Neural progenitor cell (in vitro differentiated cells): Measurements from ENCODE around the gene RGS10. TPM values are rescaled to one million over a fixed set of nuclear protein-coding genes. Genes with fewer than 3 reads are reported as not detected.

Experiments used
- DNase-seq: peaks from one replicate; pipeline ENCODE4 v3.0.0-alpha.2; 2016; ENCODE audit warnings: low spot score
- H2AFZ ChIP-seq: fragments of 200-600 bp; sonication (generic); replicated peaks from 2 replicates; pipeline ENCODE4 v1.6.1; 2016; ENCODE audit warnings: antibody characterized with exemption
- H3F3A ChIP-seq: fragments of 200-600 bp; sonication (generic); 2 replicates; pipeline ENCODE4 v1.6.1; 2016; ENCODE audit warnings: antibody characterized with exemption, low read depth
- H3K27ac ChIP-seq: fragments of 200-600 bp; sonication (generic); 2 replicates; pipeline ENCODE4 v1.5.1; 2016; ENCODE audit warnings: mild to moderate bottlenecking
- H3K27me3 ChIP-seq: fragments of 200-600 bp; sonication (generic); 2 replicates; pipeline ENCODE4 v1.6.1; 2016; ENCODE audit warnings: mild to moderate bottlenecking, moderate library complexity
- H3K36me3 ChIP-seq: fragments of 200-600 bp; sonication (generic); 2 replicates; pipeline ENCODE4 v1.5.1; 2016
- H3K4me1 ChIP-seq: fragments of 200-600 bp; sonication (generic); 2 replicates; pipeline ENCODE4 v1.6.1; 2016; ENCODE audit warnings: mixed run types
- H3K4me2 ChIP-seq: fragments of 200-600 bp; sonication (generic); 2 replicates; pipeline ENCODE4 v1.6.1; 2016
- H3K4me3 ChIP-seq: fragments of 200-600 bp; sonication (generic); 2 replicates; pipeline ENCODE4 v1.5.1; 2016
- H3K79me2 ChIP-seq: fragments of 200-600 bp; sonication (generic); 2 replicates; pipeline ENCODE4 v1.6.1; 2016; ENCODE audit warnings: low read depth
- H3K9ac ChIP-seq: fragments of 200-600 bp; sonication (generic); 2 replicates; pipeline ENCODE4 v1.6.1; 2016
- H3K9me3 ChIP-seq: fragments of 200-600 bp; sonication (generic); 2 replicates; pipeline ENCODE4 v1.5.1; 2016; ENCODE audit warnings: low read depth
- H4K20me1 ChIP-seq: fragments of 200-600 bp; sonication (generic); 2 replicates; pipeline ENCODE4 v1.6.1; 2016; ENCODE audit warnings: low read depth
- H3K27ac Mint-ChIP-seq: 3 replicates; pipeline ENCODE4 v1.8.0; 2021; ENCODE audit warnings: mixed read lengths
- H3K27me3 Mint-ChIP-seq: 2 replicates; pipeline ENCODE4 v1.8.0; 2022; ENCODE audit warnings: low read depth, mild to moderate bottlenecking, inconsistent platforms, moderate library complexity, mixed read lengths; ENCODE audit not compliant: insufficient read depth
- H3K36me3 Mint-ChIP-seq: 3 replicates; pipeline ENCODE4 v1.8.0; 2021; ENCODE audit warnings: mixed read lengths
- H3K4me1 Mint-ChIP-seq: 3 replicates; pipeline ENCODE4 v1.8.0; 2021; ENCODE audit warnings: mixed read lengths
- H3K4me3 Mint-ChIP-seq: 3 replicates; pipeline ENCODE4 v1.8.0; 2021; ENCODE audit warnings: mild to moderate bottlenecking, moderate library complexity, mixed read lengths
- H3K9me3 Mint-ChIP-seq: 3 replicates; pipeline ENCODE4 v1.8.0; 2020; ENCODE audit warnings: mixed read lengths
- CTCF ChIP-seq: fragments of 200-600 bp; sonication (generic); IDR thresholded peaks from 2 replicates; pipeline ENCODE4 v1.5.1; 2017; ENCODE audit warnings: antibody characterized with exemption, mild to moderate bottlenecking
- EZH2 ChIP-seq: fragments of 200-600 bp; sonication (generic); IDR thresholded peaks from 2 replicates; pipeline ENCODE4 v1.6.1; 2017; ENCODE audit warnings: antibody characterized with exemption, mild to moderate bottlenecking, moderate library complexity
- EZH2phosphoT487 ChIP-seq: fragments of 200-600 bp; sonication (generic); IDR thresholded peaks from 2 replicates; pipeline ENCODE4 v1.6.1; 2017; ENCODE audit warnings: antibody characterized with exemption
- total RNA-seq: library from RNA; depleted of rRNA; stranded (reverse); fragments of >200 nt; gene quantifications from 2 replicates; pipeline ENCODE4 v1.2.3, GENCODE V29; 2015; ENCODE audit warnings: low replicate concordance

The RGS10 gene
- total RNA-seq, 1 donor from 2014 or later: 12.0 TPM

GRCh38 chr10:119537953-119538630, 4.4 kb downstream of the RGS10 start:
- Mint-ChIP-seq H3K36me3 (no peaks in the 10 kb centered on the region), H3K27ac (no peak overlapping the region), H3K9me3 (no peaks in the 10 kb centered on the region), H3K4me3 (no peak overlapping the region), H3K4me1 (peaks cover 11% of the 10 kb centered on the region), H3K27me3 (peaks cover 25% of the 10 kb centered on the region)
- no peak overlapping the region for H2AFZ ChIP-seq
- H3K27ac ChIP-seq: no peak overlapping the region
- no peaks in the 10 kb centered on the region for H3K79me2 ChIP-seq
- H3K9me3 ChIP-seq: no peaks in the 10 kb centered on the region
- H3K9ac ChIP-seq: no peak overlapping the region
- no peak for DNase-seq
- TF ChIP-seq CTCF: no peak
- TF ChIP-seq EZH2phosphoT487: no peak
- no peak for TF ChIP-seq EZH2
- H3K4me2 ChIP-seq: no peak overlapping the region
- peaks cover 4% of the 10 kb centered on the region for H3K4me1 ChIP-seq
- no peaks in the 10 kb centered on the region for H3K36me3 ChIP-seq
- H3K4me3 ChIP-seq: no peak overlapping the region
- peaks cover 46% of the 10 kb centered on the region for H3K27me3 ChIP-seq
- peaks cover 4% of the 10 kb centered on the region for H3F3A ChIP-seq
- peaks cover 8% of the 10 kb centered on the region for H4K20me1 ChIP-seq

GRCh38 chr10:119536508-119537025, 6.0 kb downstream of the RGS10 start:
- H3K27ac ChIP-seq: no peak overlapping the region
- H3K4me1 ChIP-seq: no peaks in the 10 kb centered on the region
- no peak overlapping the region for H3K4me3 ChIP-seq
- H4K20me1 ChIP-seq: peaks cover 8% of the 10 kb centered on the region
- no peak overlapping the region for H3K9ac ChIP-seq
- no peaks in the 10 kb centered on the region for H3K36me3 Mint-ChIP-seq
- peaks cover 4% of the 10 kb centered on the region for H3F3A ChIP-seq
- H3K4me1 Mint-ChIP-seq: peaks cover 11% of the 10 kb centered on the region
- DNase-seq: no peak
- H3K36me3 ChIP-seq: no peaks in the 10 kb centered on the region
- H3K9me3 ChIP-seq: no peaks in the 10 kb centered on the region
- H2AFZ ChIP-seq: no peak overlapping the region
- no peak overlapping the region for H3K4me2 ChIP-seq
- peak overlapping the region; percentile 62 for H3K4me3 Mint-ChIP-seq
- no peak overlapping the region for H3K27ac Mint-ChIP-seq
- H3K27me3 ChIP-seq: peaks cover 30% of the 10 kb centered on the region
- H3K79me2 ChIP-seq: no peaks in the 10 kb centered on the region
- H3K27me3 Mint-ChIP-seq: peaks cover 21% of the 10 kb centered on the region
- H3K9me3 Mint-ChIP-seq: no peaks in the 10 kb centered on the region
- TF ChIP-seq EZH2 (no peak), CTCF (no peak), EZH2phosphoT487 (no peak)

- no peak for TF ChIP-seq CTCF
- TF ChIP-seq EZH2: no peak
- TF ChIP-seq EZH2phosphoT487: no peak
- Mint-ChIP-seq H3K9me3 (no peaks in the 10 kb centered on the region), H3K4me1 (peaks cover 10% of the 10 kb centered on the region), H3K36me3 (no peaks in the 10 kb centered on the region), H3K4me3 (peak overlapping the region; percentile 62), H3K27ac (no peak overlapping the region), H3K27me3 (peaks cover 15% of the 10 kb centered on the region)
- H3K79me2 ChIP-seq: no peaks in the 10 kb centered on the region
- no peak overlapping the region for H3K27ac ChIP-seq
- no peak overlapping the region for H3K9ac ChIP-seq
- no peaks in the 10 kb centered on the region for H3K36me3 ChIP-seq
- no peaks in the 10 kb centered on the region for H3K4me1 ChIP-seq
- no peak overlapping the region for H2AFZ ChIP-seq
- H3K27me3 ChIP-seq: peaks cover 24% of the 10 kb centered on the region
- DNase-seq: no peak
- peaks cover 3% of the 10 kb centered on the region for H3F3A ChIP-seq
- no peak overlapping the region for H3K4me3 ChIP-seq
- H3K9me3 ChIP-seq: no peaks in the 10 kb centered on the region
- no peak overlapping the region for H3K4me2 ChIP-seq
- H4K20me1 ChIP-seq: peaks cover 3% of the 10 kb centered on the region
Measured at GRCh38 chr10:119535837-119536507, 6.5 kb downstream of the RGS10 start.
